ENCODE data around the gene RRP9. TPM values are rescaled to one million over a fixed set of nuclear protein-coding genes. Genes with fewer than 3 reads are reported as not detected.

The RRP9 gene
- total RNA-seq, 1 experiment from 2014 or later, result 87.0 TPM

Other genes starting within 250 kb of the RRP9 start
- under 0.01 TPM in 1 of 2 replicates, not detected in the other for gene GRM2, start 234.8 kb downstream of the RRP9 start, total RNA-seq (2014; rRNA removed; shearing (Covaris generic))
- not detected in 2 replicates for gene IQCF6, start 162.7 kb downstream of the RRP9 start, total RNA-seq (2014; rRNA removed; shearing (Covaris generic))
- gene IQCF2, start 80.3 kb downstream of the RRP9 start, total RNA-seq (2014; rRNA removed; shearing (Covaris generic)), result not detected in 2 replicates
- not detected in 2 replicates for gene IQCF5, start 66.3 kb downstream of the RRP9 start, total RNA-seq (2014; rRNA removed; shearing (Covaris generic))
- gene IQCF1, start 38.6 kb downstream of the RRP9 start, total RNA-seq (2014; rRNA removed; shearing (Covaris generic)), result not detected in 2 replicates
- 6.4 and 9.7 TPM in 2 replicates for gene PARP3, start 459 bp upstream of the RRP9 start, total RNA-seq (2014; rRNA removed; shearing (Covaris generic))
- not detected in 2 replicates for gene GPR62, start 13.5 kb upstream of the RRP9 start, total RNA-seq (2014; rRNA removed; shearing (Covaris generic))
- gene PCBP4, start 25.6 kb upstream of the RRP9 start, total RNA-seq (2014; rRNA removed; shearing (Covaris generic)), result 57.1 and 80.7 TPM in 2 replicates
- 6.5 and 9.9 TPM in 2 replicates for gene ABHD14B, start 32.1 kb upstream of the RRP9 start, total RNA-seq (2014; rRNA removed; shearing (Covaris generic))
- gene ABHD14A, start 33.2 kb upstream of the RRP9 start, total RNA-seq (2014; rRNA removed; shearing (Covaris generic)), result 14.8 and 26.8 TPM in 2 replicates
- 103 and 242 TPM in 2 replicates for gene ACY1, start 41.6 kb upstream of the RRP9 start, total RNA-seq (2014; rRNA removed; shearing (Covaris generic))
- 2,209 and 2,228 TPM in 2 replicates for gene RPL29, start 54.0 kb upstream of the RRP9 start, total RNA-seq (2014; rRNA removed; shearing (Covaris generic))
- 14.6 and 16.8 TPM in 2 replicates for gene DUSP7, start 114.7 kb upstream of the RRP9 start, total RNA-seq (2014; rRNA removed; shearing (Covaris generic))
- gene POC1A, start 212.5 kb upstream of the RRP9 start, total RNA-seq (2014; rRNA removed; shearing (Covaris generic)), result 22.8 and 32.2 TPM in 2 replicates

Data from G401 (cell line).